HG02938 (cell line): ENCODE results near the gene ZNF654.
"Not testable (repeated sequence)": the region's sequence is repeated elsewhere in the genome, so short reads cannot be mapped to it uniquely, and the experiment has no call there.

Experiments
- ATAC-seq: cut with Tn5 transposase; IDR thresholded peaks from one replicate; pipeline ENCODE4 v1.9.1; 2021; ENCODE audit warnings: mild to moderate bottlenecking, moderate library complexity; ENCODE audit not compliant: unreplicated experiment

Gene ZNF654

GRCh38 chr3:88133711-88134263, 74.7 kb downstream of the ZNF654 start:
- ATAC-seq: no peak

- no peak for ATAC-seq
Measured at GRCh38 chr3:88137836-88138235, 78.8 kb downstream of the ZNF654 start.

- ATAC-seq: no peak
Measured at GRCh38 chr3:88141458-88142083, 82.5 kb downstream of the ZNF654 start.

DNA sequence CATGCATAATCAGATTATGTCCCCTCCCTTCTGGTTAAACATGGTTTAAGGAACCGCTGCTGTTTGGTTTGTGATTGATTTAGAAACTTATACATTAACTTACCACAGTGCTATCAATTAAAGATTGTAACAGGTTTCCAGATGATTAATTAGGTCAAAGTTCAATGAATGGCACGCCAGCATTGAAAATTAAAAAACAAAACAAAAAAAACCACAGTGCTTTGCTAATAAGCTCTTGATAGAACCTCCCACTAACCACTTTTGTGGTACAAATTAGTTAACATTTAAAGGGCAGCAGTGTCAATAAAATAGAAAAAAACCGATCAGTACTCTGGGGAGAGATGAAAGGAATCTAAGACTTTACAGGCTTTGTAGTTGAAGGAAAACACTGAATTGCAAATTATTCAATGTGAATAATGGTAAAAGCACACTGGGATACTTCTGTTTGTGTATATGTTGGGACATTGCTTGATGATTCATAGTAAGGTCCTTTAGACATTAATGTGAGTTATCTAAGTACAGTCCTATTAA, 83.1 kb downstream of the ZNF654 start:
- peak; percentile 51 for ATAC-seq

DNA sequence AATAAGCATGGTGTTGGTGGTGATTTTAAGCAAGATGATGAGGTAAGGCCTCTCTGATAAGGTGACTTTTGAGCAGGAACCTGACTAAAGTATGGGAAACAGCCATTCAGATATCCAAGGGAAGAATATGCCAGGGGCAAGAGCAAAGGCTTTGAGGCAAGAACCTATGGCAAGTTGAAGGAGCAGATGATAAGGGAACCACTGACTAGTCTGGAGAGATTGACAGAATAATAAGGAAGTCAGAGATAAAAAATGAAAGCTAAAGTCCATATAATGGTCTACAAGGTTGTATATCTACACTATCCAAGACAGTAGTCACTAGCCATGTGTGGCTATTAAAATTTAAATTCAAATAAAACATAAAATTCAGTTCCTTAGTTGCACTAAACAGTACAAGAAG, 88.2 kb downstream of the ZNF654 start:
- ATAC-seq: no peak

GRCh38 chr3:88148651-88149050, 89.6 kb downstream of the ZNF654 start:
- ATAC-seq: no peak

- peak; percentile 14 for ATAC-seq
Measured at GRCh38 chr3:88149101-88149508, 90.0 kb downstream of the ZNF654 start.

DNA sequence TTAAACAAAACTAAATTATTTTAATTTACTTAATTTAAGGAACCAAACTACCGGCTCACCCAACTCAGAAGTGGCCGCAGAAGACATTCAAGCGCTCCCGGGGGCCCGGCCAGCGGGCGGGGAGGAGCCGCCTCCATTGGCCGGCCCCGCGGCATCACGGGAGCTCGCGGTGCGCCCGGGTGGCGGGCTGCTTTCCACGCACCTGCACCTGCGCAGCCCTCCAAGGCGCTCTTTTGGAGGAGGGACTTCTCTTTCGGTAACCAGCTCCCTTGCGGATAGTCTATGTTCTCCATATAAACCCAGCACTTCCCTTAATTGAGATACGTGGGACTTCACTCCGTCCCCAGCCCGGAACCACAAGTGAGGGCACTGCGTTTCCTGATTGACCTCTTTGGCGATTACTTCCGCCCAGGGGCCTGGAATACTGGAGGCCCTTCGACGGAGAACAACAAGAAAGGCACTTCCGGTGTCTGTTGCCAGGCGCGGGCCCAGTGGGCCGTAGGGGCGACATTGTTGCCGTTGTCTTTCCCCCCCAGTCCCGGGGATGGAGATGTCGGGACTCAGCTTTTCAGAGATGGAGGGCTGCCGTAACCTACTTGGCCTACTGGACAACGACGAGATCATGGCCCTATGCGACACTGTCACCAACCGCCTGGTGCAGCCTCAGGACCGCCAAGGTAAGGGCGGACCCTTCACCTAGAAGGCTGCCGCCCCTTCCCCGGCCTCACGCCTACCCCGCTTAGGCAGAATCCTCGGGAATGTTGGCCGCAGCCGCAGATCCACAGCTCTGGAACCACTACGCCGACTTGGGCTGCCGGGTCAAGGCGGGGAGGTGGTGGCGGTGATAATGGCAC, 90.7 kb downstream of the ZNF654 start, which contains the start of gene C3orf38:
Gene C3orf38 (plus strand): TSS at position 451 of the 854 bp plus-strand sequence. CDS start 94 bp downstream, at position 545.
- ATAC-seq: peak; percentile 76

- peak; percentile 30 for ATAC-seq
Measured at GRCh38 chr3:88150371-88150770, 91.3 kb downstream of the ZNF654 start.

DNA sequence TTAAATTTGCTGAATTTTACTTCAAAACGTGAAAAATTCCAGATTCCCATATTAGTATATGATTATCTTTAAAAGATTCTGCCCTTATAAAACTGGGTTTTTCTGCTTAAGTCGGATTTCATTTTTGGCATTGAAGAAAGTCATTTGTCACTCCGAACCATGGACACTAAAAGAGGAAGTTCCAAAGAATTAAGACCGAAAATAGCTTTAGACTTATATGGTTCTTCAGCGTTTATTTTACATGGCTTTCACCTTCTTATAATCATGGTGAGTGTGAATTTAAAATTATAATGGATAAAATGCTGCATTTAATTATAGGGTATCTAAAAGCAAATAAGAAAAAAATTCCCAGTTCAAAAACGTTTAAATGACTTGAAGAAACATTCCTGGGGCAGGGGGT, 91.8 kb downstream of the ZNF654 start:
- no peak for ATAC-seq

DNA sequence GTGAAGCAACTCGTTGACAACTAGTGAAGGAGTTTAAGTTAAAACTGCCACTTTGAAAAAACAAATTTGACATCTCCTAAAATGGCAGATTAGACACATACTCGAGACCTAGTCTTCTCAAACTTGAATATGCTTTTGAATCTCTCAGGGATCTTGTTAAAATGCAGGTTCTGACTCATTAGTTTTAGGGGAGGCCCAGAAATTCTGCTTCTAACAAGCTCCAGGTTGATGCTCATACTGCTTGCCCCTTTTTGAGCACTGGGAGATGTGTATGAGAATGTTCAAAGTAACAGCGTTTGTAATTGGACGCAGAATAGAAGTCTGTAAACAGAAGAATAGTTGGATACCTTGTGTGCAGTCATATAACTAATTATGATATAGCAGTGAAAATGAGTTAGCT, 92.3 kb downstream of the ZNF654 start:
- ATAC-seq: no peak

GRCh38 chr3:88152841-88153240, 93.8 kb downstream of the ZNF654 start:
- ATAC-seq: no peak

DNA sequence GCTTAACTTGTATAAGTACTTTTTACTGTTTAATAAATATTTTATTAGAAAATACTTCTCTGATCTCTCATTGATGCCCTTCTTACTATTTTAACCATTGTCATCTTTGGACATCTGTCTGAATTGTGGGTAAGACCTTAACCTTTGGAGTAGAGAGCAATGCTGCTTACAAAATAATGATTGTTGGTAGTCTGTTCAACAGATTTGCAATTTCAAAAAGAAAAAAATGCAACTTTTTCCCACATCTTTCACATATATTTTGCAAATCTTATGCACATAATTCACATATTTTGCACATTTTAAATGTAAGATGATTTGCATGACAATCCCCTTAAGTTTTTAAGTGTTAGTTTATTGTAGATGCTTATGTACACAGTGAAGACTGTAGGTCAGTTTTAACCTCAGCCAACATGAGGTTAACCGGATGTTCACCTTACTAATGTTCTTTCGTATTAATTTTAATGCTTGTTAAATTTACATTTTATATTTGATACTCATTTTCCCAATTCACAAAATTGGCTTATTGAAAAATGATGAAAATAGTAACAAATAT, 107.4 kb downstream of the ZNF654 start:
- ATAC-seq: no peak

DNA sequence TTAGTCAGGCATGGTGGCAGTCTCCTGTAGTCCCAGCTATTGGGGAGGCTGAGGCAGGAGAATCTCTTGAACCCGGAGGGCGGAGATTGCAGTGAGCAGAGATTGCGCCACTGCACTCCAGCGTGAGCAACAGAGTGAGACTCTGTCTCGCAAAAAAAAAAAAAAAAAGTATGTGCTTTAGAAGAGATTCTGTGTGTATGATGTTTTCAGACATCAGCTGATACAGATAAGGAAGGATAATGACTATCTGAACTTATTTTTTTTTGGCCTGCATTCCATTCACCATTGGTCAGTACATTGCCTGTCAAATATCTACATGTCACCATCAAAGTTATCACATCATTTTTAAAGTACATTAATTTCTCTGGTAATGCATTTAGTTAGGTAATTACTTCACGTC, 108.1 kb downstream of the ZNF654 start:
- ATAC-seq: no peak

DNA sequence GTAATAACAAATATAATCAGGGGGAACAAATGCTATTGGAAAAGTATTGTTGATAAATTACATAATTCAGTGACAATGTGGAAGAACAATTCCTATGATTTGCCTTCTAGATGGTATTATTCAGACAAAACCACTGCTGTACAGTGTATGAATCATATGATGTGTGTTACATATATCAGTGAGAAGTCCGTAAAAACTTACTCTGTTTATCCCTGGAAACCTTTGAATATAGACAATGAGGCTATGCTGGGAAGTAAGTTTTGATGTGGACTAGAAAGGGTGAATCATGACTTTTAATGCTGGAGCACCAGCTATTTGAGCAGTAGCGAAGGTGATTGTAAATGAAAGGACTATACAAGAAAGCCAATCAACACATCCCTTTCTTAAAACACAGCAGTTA, 108.6 kb downstream of the ZNF654 start:
- ATAC-seq: no peak

- ATAC-seq: no peak
Measured at GRCh38 chr3:88168171-88168570, 109.1 kb downstream of the ZNF654 start.

DNA sequence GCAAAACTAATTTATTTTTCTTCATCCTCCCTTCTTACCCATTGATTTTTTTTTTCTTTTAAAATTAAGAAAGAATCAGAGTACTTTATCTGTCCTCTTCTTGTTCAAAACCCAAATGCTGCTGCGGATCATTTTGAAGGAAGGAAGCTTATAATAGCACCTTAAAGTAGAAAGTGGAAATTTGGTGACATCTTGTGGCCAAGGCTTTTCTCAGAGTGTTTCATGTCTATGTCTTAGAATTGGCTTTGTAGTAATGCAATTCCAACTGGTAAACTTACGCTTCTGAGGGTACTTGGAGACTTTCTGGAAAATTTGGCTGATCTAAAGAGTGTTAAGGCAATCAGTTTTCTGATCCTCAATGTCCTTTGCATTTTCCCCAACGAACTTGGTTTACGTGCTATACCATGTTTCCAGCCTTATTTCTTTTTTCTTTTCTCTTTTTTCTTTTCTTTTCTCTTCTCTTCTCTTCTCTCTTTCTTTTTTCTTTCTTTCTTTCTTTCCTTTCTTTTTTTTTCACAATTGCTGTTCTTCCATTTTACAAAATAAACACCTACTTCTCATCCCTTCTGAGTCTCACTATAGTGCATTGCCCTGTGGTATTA, 121.4 kb downstream of the ZNF654 start:
- peak; percentile 93 for ATAC-seq

GRCh38 chr3:88182165-88182918, 123.3 kb downstream of the ZNF654 start:
- ATAC-seq: not testable (repeated sequence)

GRCh38 chr3:88188436-88188835, 129.4 kb downstream of the ZNF654 start:
- ATAC-seq: no peak

DNA sequence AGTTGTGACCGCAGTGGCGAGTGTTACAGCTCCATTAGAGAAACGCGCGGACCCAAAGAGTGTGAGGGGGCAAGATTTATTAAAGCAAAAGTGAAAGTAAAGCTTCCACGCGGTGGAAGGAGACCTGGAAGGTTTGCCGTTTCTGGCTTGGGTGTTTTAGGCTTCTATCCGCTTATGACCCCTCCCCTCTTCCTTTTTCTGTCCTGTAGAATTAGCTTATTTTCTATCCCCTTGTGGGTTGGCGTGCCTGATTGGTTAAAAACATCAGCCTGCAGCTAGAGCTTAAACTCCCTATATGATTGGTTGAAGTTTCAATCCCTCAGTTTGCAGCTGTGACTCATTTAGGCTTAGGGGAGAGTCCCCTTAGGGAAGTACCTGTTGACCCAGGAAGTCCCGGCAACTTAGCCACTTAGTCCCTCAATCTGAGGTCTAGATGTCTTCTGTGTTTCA, 130.3 kb downstream of the ZNF654 start:
- peak; percentile 94 for ATAC-seq
